HG03095 (cell line): ENCODE data around the gene R3HDML.
A peak's percentile ranks its signal among the peaks of the same experiment; 100 is the strongest.

ENCODE experiments used
- ATAC-seq: cut with Tn5 transposase; IDR thresholded peaks from one replicate; pipeline ENCODE4 v1.9.1; 2021; ENCODE audit warnings: moderate library complexity; ENCODE audit not compliant: unreplicated experiment

The R3HDML gene

DNA sequence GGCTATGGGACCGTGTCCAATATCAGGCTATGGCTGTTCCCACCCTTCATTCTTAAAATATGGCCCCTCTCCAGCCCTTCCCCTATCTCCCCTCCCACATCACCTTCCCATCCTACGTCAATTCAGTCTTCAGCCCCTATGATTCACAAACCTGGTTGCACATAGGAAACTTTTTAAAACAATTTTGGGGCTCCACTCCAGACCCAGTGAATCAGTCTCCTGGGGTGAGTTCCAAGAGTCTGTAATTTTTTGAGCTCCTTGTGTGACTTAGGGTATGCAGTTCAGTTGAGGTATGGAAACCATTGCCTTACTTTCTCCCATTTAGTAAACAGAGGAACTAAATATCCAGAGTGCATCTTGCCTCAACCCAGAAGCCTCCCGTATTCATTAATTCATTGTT is 24.2 kb downstream of the R3HDML start:
- ATAC-seq: no peak

DNA sequence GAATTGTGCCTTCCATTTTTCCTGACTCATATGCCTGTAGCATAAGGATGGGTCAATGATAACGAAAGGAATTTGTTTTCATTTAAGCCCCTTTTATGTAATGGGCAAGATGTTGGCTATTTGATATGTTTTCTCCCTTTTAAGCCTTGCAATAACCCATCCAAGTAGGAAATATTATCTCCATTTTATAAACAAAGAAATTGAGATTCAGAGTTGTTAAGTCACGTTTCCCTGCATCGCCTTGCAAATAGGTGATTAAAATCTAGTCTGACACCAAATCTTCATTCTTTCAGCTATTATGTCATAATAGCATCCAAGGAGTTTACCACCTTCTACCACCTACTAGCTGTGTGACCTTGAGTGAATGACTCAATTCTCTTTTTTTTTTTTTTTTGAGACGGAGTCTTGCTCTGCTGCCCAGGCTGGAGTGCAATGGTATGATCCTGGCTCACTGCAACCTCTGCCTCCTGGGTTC is 25.7 kb downstream of the R3HDML start:
- no peak for ATAC-seq

- ATAC-seq: no peak
Observed at GRCh38 chr20:44364068-44364467, 27.2 kb downstream of the R3HDML start.

DNA sequence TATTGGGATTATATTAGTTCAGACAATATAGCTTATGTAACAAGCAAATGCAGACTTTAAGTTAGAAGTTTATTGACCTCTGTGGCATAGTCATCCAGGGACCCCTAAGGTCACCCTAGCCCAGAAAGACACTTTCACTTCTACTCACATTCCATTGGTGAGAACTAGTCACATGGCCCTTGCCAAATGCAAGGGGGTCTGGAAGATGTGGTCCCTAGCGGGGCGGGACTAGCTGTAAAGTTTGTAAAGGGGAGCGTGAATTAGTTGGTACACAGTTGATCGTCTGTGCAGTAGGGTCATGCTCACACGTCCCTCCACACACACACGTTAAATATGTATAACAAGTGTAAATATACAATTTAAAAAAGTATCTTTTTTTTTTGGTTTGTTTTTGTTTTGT is 27.9 kb downstream of the R3HDML start:
- no peak for ATAC-seq

DNA sequence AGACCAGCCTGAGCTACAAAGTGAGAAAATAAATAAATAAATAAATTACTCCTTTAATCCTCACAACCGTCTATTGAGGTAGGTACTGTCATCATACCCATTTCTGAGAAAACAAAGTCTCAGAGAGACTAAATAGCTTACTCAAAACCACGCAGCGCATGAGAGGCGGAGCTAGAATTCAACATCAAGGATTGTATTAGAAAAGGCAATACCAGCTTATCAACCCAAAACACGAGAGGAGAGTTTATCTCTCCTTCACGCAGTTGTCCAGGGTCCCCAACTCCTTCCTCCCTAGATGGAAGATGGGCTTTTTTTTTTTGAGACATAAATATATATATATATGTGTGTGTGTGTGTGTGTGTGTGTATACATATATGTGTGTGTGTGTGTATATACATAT is 30.9 kb downstream of the R3HDML start:
- ATAC-seq: no peak

GRCh38 chr20:44370639-44371218 is 33.9 kb downstream of the R3HDML start:
- ATAC-seq: no peak

GRCh38 chr20:44382641-44383040 is 45.8 kb downstream of the R3HDML start:
- no peak for ATAC-seq

GRCh38 chr20:44384423-44385027 is 47.7 kb downstream of the R3HDML start:
- ATAC-seq: no peak

DNA sequence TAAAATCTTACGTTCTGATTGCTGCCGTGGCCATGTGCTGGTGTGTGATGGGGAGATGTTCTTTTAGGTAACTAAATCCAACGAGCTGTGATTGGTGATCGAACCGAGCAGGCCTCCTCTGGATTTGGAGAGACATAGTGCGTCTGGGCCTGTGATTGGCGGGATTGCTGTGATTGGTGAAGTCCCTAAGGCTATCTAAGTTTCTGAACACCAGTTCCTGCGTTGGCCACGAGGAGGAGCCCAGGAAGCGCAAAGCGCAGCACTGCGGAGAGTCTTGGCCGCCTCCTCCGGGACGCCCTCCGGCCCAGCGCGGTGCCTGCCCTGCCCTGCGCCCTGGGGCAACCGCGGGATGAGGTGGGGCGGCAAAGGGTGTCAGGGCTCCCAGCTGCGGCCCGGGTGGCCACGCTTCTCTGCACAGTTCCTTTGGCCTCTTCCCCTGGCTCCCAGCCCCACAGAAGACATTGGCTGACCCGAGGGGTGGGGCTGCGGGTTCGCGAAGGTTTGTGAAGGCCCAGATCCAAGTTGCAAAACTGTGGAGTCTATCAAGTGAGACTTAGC is 51.7 kb downstream of the R3HDML start:
- peak; percentile 72 for ATAC-seq

DNA sequence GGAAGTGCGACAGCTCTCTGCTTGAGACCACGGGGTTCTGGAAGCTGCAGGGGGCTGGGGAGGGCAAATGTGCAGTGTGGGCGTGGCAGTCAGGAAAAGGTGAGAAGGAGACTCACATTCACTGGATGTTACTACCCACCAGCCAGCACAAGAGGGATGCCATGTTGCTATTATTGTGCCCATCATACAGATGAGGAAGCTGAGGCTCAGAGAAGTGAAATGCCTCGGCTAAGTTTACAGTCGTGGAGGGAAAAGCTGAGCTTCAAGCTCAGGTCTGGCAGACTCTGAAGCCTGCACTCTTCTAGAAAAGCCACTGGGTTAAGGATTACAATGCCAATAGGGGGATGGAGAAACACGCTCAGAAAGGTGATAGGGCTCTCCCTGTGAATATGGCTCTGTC is 53.0 kb downstream of the R3HDML start:
- ATAC-seq: no peak

DNA sequence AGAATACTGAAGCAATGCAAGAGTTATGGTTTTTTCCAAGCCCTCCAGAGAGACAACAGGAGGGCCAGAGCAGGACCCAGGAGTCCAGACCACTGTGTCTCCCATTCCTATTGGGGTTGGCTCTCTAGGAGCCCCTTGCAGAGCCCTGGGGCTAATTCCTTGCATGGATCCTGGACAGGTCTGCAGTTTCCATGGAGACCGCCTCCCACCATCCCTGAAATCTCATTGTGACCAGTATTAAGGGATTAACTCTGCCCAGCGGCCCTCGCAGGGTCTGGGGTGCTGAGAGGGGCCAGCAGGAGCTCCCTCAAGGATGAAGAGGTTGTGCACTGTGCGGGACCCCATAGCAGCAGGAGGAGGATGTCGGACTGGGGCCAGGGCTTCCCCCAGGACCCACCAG is 53.4 kb downstream of the R3HDML start:
- ATAC-seq: no peak

DNA sequence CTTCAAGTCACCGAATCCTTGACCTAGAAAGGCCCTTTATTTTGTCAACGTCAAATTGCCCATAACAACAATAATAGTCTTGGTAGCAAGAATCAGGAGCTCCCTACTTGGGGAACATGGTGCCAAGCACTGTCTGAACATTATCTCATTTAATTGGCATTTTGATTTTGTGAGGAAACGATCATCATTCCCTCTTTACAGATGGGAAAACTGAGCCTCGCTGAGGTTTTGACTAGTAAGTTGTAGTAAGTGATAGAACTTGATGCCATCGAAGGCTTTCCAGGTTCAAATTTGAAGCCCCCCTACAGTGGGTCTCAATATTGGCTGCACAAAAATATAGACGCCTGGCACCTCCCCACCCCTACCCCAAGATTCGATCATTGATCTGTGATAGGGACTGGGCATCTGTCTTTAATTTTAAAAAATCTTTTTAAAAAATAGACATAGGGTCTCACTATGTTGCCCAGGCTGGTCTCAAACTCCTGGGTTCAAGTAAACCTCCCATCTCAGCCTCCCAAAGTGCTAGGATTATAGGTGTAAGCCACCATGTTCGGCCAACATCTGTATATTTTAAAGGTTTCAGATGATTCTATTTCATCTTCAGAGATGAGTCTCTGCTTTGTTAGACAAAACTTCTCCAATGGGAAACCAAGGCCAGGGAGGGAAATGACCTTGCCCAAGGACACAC is 55.4 kb downstream of the R3HDML start:
- no peak for ATAC-seq

DNA sequence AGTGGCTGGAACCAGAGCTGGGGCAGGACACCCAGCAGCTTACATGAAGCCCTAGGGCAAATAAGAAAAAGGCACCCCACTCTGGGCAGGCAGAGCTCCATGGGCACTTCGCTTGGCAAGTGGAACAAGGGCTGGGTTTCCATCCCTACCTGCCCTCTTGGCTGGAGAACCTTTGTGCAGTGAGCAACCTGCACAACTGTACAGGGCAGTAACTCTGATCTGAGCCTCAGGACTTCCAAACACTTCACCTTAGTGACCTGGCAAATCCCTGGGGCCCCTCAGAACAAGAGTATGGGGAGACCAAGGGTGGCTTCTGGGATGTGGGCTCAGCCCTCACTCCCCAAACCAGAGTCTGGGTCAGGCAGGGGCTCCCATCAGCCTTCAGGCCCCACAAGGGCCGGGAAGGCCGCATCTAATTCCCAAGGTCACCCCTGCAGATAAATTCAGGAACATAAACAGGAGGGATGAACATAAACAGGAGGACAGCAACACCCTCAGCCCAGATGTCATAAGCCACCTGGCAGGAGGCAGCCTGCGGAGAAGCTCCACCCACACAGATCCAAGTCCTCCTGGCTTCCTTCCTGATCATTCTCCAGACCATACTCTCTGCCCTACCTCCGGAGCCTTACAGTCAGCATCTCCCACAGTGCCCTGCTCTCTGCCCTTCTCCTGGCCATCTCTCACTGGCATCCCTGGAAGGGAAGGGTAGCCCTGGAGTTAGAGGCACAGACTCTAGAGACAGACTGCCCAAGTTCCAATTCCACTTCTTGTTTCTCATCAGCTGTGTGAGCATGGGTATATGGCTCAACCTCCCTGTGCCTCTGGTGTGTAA is 56.1 kb downstream of the R3HDML start:
- ATAC-seq: no peak

GRCh38 chr20:44393608-44394451 is 57.0 kb downstream of the R3HDML start:
- no peak for ATAC-seq

DNA sequence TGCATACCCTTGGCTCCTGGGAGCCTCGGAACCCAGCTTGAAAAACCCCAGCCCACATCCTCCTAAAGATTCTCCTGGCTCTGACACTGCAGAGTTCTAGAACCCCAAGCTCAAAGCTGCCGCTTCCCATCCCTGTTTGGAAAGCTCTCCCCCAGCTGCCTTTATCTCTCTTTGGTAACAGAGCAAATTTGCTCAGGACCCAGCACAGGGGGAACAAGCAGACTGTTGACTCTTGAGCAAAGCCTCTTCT is 57.5 kb downstream of the R3HDML start:
- ATAC-seq: no peak

DNA sequence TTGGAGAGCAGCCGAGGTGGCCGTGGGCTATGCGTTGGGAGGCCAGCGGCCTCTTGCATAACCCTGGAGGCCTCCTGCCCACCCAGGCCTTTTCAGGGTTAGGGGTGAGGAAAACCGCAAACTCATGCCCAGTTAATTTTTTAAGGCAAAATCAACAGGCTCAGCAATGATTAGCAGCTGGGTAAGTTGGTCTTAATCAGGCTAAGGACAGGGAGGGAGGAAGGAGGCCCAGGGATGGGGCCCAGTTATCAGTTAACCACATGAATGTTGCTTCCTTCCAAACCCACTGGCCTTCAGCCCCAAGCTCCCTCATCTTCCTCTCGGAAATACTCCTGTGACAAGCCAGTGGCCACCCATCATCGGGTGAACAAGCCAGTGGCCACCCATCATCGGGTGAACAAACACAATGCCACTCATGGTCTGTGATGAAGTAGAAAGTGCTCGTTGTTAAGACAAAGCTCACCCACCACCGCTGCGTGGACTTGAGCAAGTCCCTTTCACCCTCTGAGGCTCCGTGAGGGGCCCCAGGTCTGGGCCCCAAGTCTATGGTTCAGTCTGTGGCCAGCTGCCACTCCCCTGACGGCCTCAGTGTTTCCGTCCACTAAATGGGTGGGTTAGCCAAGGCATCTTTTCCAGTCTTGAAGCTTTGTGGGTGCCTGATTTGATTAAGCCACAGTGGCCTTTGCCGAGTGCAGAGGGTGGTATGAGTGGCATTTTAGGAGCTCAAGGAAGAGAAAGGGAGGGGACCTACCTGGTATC is 58.0 kb downstream of the R3HDML start:
- no peak for ATAC-seq

- ATAC-seq: no peak
Observed at GRCh38 chr20:44395461-44396340, 58.9 kb downstream of the R3HDML start.

GRCh38 chr20:44396369-44397130 is 59.7 kb downstream of the R3HDML start:
- ATAC-seq: no peak
